T1000 (cell line): ENCODE measurements around the gene ANKRD17.
A peak's percentile ranks its signal among the peaks of the same experiment; 100 is the strongest.
"Not testable (repeated sequence)": the region's sequence is repeated elsewhere in the genome, so short reads cannot be mapped to it uniquely, and the experiment has no call there.

Source experiments
- DNase-seq: peaks from one replicate; lab custom pipeline; 2025; ENCODE audit warnings: mixed read lengths; lab: John Stamatoyannopoulos, UW

Gene ANKRD17

GRCh38 chr4:73245955-73246354, 12.6 kb downstream of the ANKRD17 start:
- DNase-seq: no peak

- DNase-seq: no peak
Observed at GRCh38 chr4:73244945-73245601, 13.5 kb downstream of the ANKRD17 start.

- no peak for DNase-seq
Observed at GRCh38 chr4:73237044-73237443, 21.6 kb downstream of the ANKRD17 start.

GRCh38 chr4:73236151-73236550, 22.4 kb downstream of the ANKRD17 start:
- no peak for DNase-seq

- DNase-seq: no peak
Observed at GRCh38 chr4:73234712-73235111, 23.9 kb downstream of the ANKRD17 start.

GRCh38 chr4:73231518-73232487, 26.8 kb downstream of the ANKRD17 start:
- no peak for DNase-seq

GRCh38 chr4:73230865-73231517, 27.6 kb downstream of the ANKRD17 start:
- no peak for DNase-seq

GRCh38 chr4:73228800-73229199, 29.8 kb downstream of the ANKRD17 start:
- not testable (repeated sequence) for DNase-seq

- DNase-seq: no peak
Observed at GRCh38 chr4:73224886-73225285, 33.7 kb downstream of the ANKRD17 start.

- no peak for DNase-seq
Observed at GRCh38 chr4:73223258-73223650, 35.3 kb downstream of the ANKRD17 start.

- DNase-seq: peak; percentile 31
Observed at GRCh38 chr4:73222466-73223257, 35.9 kb downstream of the ANKRD17 start.

- no peak for DNase-seq
Observed at GRCh38 chr4:73221734-73222133, 36.9 kb downstream of the ANKRD17 start.

GRCh38 chr4:73220815-73221214, 37.8 kb downstream of the ANKRD17 start:
- no peak for DNase-seq

- DNase-seq: no peak
Observed at GRCh38 chr4:73213916-73214653, 44.5 kb downstream of the ANKRD17 start.

GRCh38 chr4:73212982-73213730, 45.4 kb downstream of the ANKRD17 start:
- DNase-seq: no peak

- no peak for DNase-seq
Observed at GRCh38 chr4:73211968-73212367, 46.6 kb downstream of the ANKRD17 start.

GRCh38 chr4:73208376-73208775, 50.2 kb downstream of the ANKRD17 start:
- no peak for DNase-seq

- DNase-seq: no peak
Observed at GRCh38 chr4:73206236-73206635, 52.4 kb downstream of the ANKRD17 start.

- DNase-seq: no peak
Observed at GRCh38 chr4:73205482-73205881, 53.1 kb downstream of the ANKRD17 start.

- not testable (repeated sequence) for DNase-seq
Observed at GRCh38 chr4:73203976-73204375, 54.6 kb downstream of the ANKRD17 start.
